Activated CD8-positive, alpha-beta T cell treated with anti-CD3 and anti-CD28 coated beads, Interleukin-2, amount 10 ng/mL, durations not matched to agents 7 days and 5 days (primary cell): ENCODE data around the gene OR4D11. TPM values are rescaled to one million over a fixed set of nuclear protein-coding genes. Genes with fewer than 3 reads are reported as not detected.
"Not testable (repeated sequence)": the region's sequence is repeated elsewhere in the genome, so short reads cannot be mapped to it uniquely, and the experiment has no call there.

ENCODE experiments used
- ATAC-seq: fragments of 150-1000 bp; cut with Tn5 transposase; one replicate; pipeline ENCODE4 v1.10.0; 2021; ENCODE audit warnings: moderate library complexity
- CTCF ChIA-PET: fragments of 350-600 bp; sonication (Branson Sonifier 250); formaldehyde crosslinking; loops from one replicate; lab custom pipeline; 2021; ENCODE audit warnings: antibody characterized with exemption; lab: Charles Lee
- POLR2A ChIA-PET: fragments of 350-600 bp; sonication (Branson Sonifier 250); formaldehyde crosslinking; loops from one replicate; lab custom pipeline; 2021; ENCODE audit warnings: antibody characterized with exemption; lab: Charles Lee
- DNase-seq: peaks from one replicate; pipeline ENCODE4 v3.0.0-alpha.2; 2020
- H3K27ac Mint-ChIP-seq: one replicate; pipeline ENCODE4 v1.8.0; 2021; ENCODE audit warnings: mild to moderate bottlenecking, mixed read lengths
- H3K27me3 Mint-ChIP-seq: one replicate; pipeline ENCODE4 v1.8.0; 2021; ENCODE audit warnings: low read depth, mixed read lengths
- H3K36me3 Mint-ChIP-seq: one replicate; pipeline ENCODE4 v1.8.0; 2021; ENCODE audit warnings: low read depth, mixed read lengths
- H3K4me1 Mint-ChIP-seq: one replicate; pipeline ENCODE4 v1.8.0; 2021; ENCODE audit warnings: low read depth, mixed read lengths
- H3K4me3 Mint-ChIP-seq: one replicate; pipeline ENCODE4 v1.8.0; 2021; ENCODE audit warnings: mild to moderate bottlenecking, mixed read lengths
- H3K9me3 Mint-ChIP-seq: one replicate; pipeline ENCODE4 v1.8.0; 2022; ENCODE audit warnings: mixed read lengths; ENCODE audit not compliant: insufficient read depth
- total RNA-seq, 2 experiments: library from RNA; stranded (reverse); gene quantifications; one replicate each; pipeline ENCODE4 v1.2.3, GENCODE V29; 2021

The OR4D11 gene
- total RNA-seq, 2 experiments from 2014 or later, result not detected

DNA sequence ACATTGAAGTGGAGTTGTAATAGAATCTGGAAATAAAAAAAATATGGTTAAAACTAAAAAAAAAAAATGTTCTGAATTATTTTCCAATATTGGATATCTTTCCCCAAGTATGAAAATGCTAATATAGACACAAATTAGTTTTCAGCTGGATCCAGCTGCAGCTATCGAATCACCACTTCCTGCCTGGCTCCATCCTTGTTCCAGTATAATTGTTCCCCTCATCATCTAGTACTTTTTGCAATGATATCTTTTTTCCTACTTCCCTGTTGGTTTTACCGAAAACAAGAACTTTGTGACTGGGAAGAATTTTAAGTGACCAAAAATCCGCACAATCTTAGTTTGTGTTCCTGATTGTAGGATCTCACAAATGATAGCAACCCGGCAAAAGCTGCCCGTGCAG is 17.4 kb downstream of the OR4D11 start:
- no peak overlapping the region for H3K27ac Mint-ChIP-seq
- no peak overlapping the region for H3K4me3 Mint-ChIP-seq
- H3K9me3 Mint-ChIP-seq, result no peaks in the 10 kb centered on the region
- ChIA-PET POLR2A (no interaction called here), CTCF (interaction anchor here (1.1 kb wide), 1 partner anchor 17 kb away, joined by 3 read pairs; no protein-coding TSS in a partner anchor)
- ATAC-seq (no peak), DNase-seq (no peak)
- H3K27me3 Mint-ChIP-seq, result peaks cover 23% of the 10 kb centered on the region
- H3K4me1 Mint-ChIP-seq, result peaks cover 3% of the 10 kb centered on the region
- H3K36me3 Mint-ChIP-seq, result no peaks in the 10 kb centered on the region

DNA sequence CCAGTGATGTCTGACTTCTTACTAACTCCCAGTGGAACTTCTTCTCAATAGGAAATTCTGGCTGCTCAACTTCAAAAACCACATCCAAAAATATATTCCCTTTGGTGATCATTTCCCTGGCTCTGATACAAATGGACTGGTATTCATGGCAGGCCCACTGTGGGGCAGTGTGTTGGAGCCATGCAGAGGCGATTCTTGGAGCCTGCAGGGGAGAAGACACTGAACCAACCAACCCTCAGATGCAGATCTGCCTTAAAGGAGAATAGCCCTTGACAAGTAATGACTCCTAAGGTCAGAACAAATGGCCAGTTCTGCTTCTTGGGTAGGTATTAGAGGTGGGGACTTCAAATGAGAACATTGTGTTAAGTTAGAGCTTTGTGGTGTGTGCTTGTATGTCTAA is 20.2 kb downstream of the OR4D11 start:
- Mint-ChIP-seq H3K36me3 (no peaks in the 10 kb centered on the region), H3K27me3 (peaks cover 25% of the 10 kb centered on the region), H3K4me3 (no peak overlapping the region), H3K9me3 (no peaks in the 10 kb centered on the region), H3K4me1 (peaks cover 3% of the 10 kb centered on the region), H3K27ac (no peak overlapping the region)
- DNase-seq, result no peak
- ChIA-PET POLR2A (no interaction called here), CTCF (interaction anchor here (1.7 kb wide), 1 partner anchor 14 kb away, joined by 5 read pairs; no protein-coding TSS in a partner anchor)
- no peak for ATAC-seq

DNA sequence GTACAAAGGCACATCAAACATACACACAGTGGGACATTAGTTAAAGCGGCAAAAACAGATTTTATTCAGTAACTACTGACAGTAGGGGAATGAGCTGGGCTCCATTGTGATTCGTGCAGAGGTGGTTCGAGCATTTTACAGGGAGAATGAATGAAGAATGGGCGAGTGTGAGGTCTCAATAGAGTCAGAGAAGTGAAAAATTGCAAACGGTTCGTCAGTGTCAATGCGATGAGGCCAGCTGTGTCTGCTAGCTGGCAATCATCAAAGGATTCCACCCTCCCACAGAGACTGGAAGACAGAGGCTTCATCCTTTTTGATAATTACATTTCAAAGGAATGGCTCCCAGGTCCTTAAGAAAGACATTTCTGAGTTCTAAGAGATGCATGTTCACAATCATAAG is 25.3 kb downstream of the OR4D11 start:
- Mint-ChIP-seq H3K36me3 (no peaks in the 10 kb centered on the region), H3K27ac (no peak overlapping the region), H3K4me3 (no peak overlapping the region), H3K27me3 (peaks cover 16% of the 10 kb centered on the region), H3K4me1 (peaks cover 5% of the 10 kb centered on the region), H3K9me3 (no peaks in the 10 kb centered on the region)
- DNase-seq, result no peak
- ATAC-seq, result no peak
- ChIA-PET POLR2A (no interaction called here), CTCF (interaction anchor here (1.4 kb wide), 1 partner anchor 9 kb away, joined by 5 read pairs; no protein-coding TSS in a partner anchor)

DNA sequence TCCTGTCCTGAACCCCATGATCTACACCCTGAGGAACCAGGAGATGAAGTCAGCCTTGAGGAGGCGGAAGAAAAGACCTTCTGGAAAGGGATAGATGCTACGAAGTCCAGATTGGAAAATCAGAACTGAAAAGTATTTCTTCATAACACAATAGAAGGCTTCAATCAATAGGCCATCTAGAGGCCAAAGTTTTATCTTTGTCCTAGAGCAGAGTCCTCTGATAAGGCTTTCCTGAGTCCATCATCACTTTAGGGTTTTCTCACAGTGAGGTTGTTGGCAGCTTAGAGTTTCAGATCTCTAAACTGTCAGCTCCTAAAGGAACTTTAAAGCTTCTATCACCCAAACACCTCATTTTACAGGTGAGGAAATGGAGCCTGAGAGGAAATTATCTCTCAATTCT is 29.2 kb downstream of the OR4D11 start:
- Mint-ChIP-seq H3K27ac (no peak overlapping the region), H3K9me3 (no peaks in the 10 kb centered on the region), H3K4me3 (no peak overlapping the region), H3K27me3 (peaks cover 14% of the 10 kb centered on the region), H3K4me1 (peaks cover 13% of the 10 kb centered on the region), H3K36me3 (no peaks in the 10 kb centered on the region)
- POLR2A ChIA-PET, result no interaction called here
- DNase-seq, result no peak
- CTCF ChIA-PET, result no interaction called here
- ATAC-seq, result no peak

DNA sequence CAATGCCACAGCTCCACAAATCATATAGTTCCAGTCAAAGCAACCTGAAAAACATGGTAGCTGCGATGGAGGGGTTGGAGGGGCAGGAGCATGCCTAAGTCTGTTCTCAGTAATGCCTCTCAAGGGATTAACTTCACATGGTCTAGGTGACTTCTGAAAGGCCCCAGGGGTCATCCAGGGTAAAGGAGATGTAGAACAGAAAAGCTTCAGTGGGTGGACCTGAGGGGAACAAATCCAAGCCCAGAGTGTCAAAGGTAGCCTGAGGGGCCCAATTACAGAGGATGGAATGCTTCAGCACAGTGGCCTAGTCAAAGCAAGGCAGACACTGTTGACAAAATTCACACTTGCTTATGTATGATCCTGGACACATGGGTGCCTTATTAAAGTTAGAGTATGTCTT is 31.3 kb downstream of the OR4D11 start:
- Mint-ChIP-seq H3K27ac (no peak overlapping the region), H3K9me3 (no peaks in the 10 kb centered on the region), H3K27me3 (peaks cover 9% of the 10 kb centered on the region), H3K4me1 (peaks cover 18% of the 10 kb centered on the region), H3K4me3 (no peak overlapping the region), H3K36me3 (no peaks in the 10 kb centered on the region)
- ATAC-seq (no peak), DNase-seq (no peak)
- ChIA-PET POLR2A (no interaction called here), CTCF (interaction anchor here (1.1 kb wide), 1 partner anchor 371 kb away, joined by 3 read pairs; no protein-coding TSS in a partner anchor)

DNA sequence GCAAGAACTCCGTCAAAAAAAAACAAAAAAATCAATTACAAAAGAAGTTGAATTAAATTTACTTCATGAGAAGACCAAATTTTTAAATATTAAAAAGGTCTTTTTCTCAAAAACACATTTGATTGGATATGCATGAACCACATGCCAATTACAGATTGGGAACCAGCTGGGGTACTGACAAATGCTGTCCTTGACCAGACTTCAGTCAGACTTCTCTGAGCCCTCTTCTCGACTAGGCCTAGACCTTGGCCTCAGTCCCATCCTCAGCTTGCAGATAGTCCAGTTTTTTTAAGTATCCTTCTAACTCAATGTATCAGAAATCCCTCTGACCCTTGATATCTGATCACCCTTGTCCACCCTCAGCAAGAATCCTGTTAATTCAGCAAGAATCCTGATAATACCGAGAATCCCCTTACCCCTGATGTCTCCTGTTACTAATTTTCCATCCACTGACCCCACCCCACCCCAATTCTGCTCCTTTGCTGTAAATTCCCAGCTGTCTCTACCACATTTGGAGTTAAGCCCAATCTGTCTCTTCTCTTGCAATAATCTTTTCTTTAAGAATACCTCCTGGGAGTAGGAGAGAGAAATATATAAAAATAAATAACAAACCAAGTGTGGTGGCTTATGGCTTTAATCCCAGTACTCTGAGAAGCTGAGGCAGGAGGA is 38.9 kb downstream of the OR4D11 start:
- no peak overlapping the region for H3K27ac Mint-ChIP-seq
- ChIA-PET POLR2A (no interaction called here), CTCF (interaction anchor here (0.6 kb wide), 1 partner anchor 146 kb away, joined by 4 read pairs; no protein-coding TSS in a partner anchor)

DNA sequence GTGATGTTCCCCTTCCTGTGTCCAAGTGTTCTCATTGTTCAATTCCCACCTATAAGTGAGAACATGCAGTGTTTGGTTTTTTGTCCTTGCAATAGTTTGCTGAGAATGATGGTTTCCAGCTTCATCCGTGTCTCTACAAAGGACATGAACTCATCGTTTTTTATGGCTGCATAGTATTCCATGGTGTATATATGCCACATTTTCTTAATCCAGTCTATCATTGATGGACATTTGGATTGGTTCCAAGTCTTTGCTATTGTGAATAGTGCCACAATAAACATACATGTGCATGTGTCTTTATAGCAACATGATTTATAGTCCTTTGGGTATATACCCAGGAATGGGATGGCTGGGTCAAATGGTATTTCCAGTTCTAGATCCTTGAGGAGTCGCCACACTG is 40.3 kb downstream of the OR4D11 start:
- H3K4me3 Mint-ChIP-seq, DNase-seq, H3K27ac Mint-ChIP-seq, H3K27me3 Mint-ChIP-seq, CTCF ChIA-PET, POLR2A ChIA-PET, ATAC-seq, H3K4me1 Mint-ChIP-seq, H3K9me3 Mint-ChIP-seq, H3K36me3 Mint-ChIP-seq: not testable (repeated sequence)

More for the DNA sequence above, 38.9 kb downstream of the OR4D11 start:
- Mint-ChIP-seq H3K4me3 (no peak overlapping the region), H3K27me3 (peaks cover 5% of the 10 kb centered on the region), H3K4me1 (peaks cover 8% of the 10 kb centered on the region), H3K36me3 (no peaks in the 10 kb centered on the region), H3K9me3 (no peaks in the 10 kb centered on the region)
- DNase-seq, result no peak
- ATAC-seq, result no peak

DNA sequence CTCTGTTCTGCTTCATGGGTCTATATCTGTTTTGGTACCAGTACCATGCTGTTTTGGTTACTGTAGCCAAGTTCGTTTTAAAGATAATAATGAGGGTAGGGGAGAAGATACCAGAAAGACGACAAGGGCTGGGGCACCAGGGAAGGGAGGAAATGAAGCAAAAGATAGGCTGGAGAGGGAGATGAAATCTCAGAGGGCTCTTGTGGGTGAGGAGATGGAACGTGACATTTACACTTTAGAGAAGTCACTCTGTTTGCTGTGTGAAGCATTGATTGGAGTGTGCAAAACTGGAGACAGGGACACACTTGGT is 41.4 kb downstream of the OR4D11 start:
- Mint-ChIP-seq H3K4me3 (no peak overlapping the region), H3K9me3 (no peaks in the 10 kb centered on the region), H3K4me1 (peaks cover 14% of the 10 kb centered on the region), H3K27ac (no peak overlapping the region), H3K36me3 (no peaks in the 10 kb centered on the region), H3K27me3 (peaks cover 5% of the 10 kb centered on the region)
- ChIA-PET CTCF (no interaction called here), POLR2A (no interaction called here)
- no peak for ATAC-seq
- DNase-seq, result no peak

DNA sequence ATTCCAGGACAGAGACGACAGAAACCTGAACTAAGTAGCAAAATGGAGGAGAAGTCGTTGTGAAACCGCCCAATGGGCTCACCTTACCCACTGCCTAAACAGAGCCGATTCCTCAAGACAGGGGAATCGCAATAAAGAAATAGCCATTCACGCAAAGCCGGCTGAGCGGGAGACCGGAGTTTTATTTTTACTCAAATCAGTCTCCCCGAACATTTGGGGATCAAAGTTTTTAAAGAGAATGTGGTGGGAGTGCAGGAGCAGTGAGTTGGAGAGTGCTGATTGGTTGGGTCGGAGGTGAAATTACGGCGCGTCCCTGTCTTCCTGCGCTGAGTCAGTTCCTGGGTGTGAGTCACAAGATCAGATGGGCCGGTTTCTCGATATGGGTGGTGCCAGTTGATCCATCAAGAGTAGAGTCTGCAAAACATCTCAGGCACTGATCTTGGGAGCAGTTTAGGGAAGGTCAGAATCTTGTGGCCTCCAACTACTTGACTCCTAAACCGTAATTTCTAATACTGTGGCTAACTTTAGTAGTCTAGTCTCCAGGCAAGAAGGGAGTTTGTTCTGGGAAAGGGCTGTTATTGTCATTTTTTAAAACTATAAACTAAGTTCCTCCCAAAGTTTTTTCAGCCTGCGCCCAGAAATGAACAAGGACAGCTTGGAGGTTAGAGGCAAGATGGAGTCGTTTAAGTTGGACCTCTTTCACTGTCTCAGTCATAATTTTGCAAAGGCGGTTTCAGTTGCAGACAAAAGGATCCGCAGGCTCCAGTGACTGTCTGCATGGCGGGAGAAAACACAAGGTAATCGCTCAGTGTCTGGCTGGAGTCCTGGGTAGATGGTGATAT is 42.0 kb downstream of the OR4D11 start:
- Mint-ChIP-seq H3K27ac (no peak overlapping the region), H3K4me1 (peaks cover 17% of the 10 kb centered on the region), H3K27me3 (peaks cover 5% of the 10 kb centered on the region), H3K9me3 (no peaks in the 10 kb centered on the region), H3K36me3 (no peaks in the 10 kb centered on the region), H3K4me3 (no peak overlapping the region)
- ChIA-PET POLR2A (no interaction called here), CTCF (no interaction called here)
- DNase-seq (no peak), ATAC-seq (no peak)

DNA sequence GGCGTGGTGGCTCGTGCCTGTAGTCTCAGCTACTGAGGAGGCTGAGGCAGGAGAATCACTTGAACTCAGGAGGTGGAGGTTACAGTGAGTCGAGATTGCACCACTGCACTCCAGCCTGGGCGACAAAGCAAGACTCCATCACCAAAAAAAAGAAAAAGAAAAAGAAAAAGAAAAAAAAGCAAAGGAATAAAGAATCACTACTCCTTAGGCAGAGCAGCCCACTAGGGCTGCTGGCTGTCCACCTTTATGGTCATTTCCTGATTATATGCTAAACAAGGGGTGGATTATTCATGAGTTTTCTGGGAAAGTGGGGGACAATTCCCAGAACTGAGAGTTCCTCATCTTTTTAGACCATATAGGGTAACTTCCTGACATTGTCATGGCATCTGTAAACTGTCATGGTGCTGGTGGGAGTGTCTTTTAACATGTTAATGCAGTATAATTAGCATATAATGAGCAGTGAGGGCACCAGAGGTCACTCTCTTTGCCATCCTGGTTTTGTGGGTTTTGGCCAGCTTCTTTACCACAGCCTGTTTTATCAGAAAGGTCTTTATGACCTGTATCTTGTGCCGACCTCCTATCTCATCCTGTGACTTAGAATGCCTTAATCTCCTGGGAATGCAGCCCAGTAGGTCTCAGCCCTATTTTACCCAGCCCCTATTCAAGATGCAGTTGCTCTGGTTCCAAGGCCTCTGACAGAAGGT is 44.4 kb downstream of the OR4D11 start:
- POLR2A ChIA-PET, DNase-seq, H3K4me3 Mint-ChIP-seq, H3K9me3 Mint-ChIP-seq, ATAC-seq, H3K27ac Mint-ChIP-seq, H3K36me3 Mint-ChIP-seq, H3K27me3 Mint-ChIP-seq: not testable (repeated sequence)
- H3K4me1 Mint-ChIP-seq, result peaks cover 33% of the 10 kb centered on the region
- CTCF ChIA-PET, result interaction anchor here (2.4 kb wide), 1 partner anchor 9 kb away, joined by 19 read pairs; no protein-coding TSS in a partner anchor

DNA sequence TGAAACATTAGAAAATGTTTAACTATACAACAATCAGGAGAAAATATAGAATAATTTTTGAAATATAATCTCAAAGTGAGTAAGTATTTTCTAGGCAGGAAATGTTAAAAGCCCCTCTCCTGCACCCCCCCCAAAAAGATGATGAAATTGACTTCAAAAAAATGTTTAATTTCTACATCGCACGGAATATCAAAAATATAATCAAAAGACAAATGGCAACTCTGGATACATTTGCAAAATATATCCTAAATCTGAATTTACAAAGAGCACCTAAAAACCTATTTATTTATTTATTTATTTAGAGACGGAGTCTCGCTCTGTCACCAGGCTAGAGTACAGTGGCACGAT is 44.9 kb downstream of the OR4D11 start:
- Mint-ChIP-seq H3K27me3 (peaks cover 9% of the 10 kb centered on the region), H3K27ac (no peak overlapping the region), H3K9me3 (no peaks in the 10 kb centered on the region), H3K4me1 (peaks cover 35% of the 10 kb centered on the region), H3K4me3 (no peak overlapping the region), H3K36me3 (peaks cover 4% of the 10 kb centered on the region)
- ChIA-PET POLR2A (no interaction called here), CTCF (interaction anchor here (0.8 to 2.4 kb wide), 2 partner anchors 9 to 10 kb away, joined by 3 to 19 read pairs; no protein-coding TSS in a partner anchor)
- DNase-seq (no peak), ATAC-seq (no peak)
